Right lobe of liver (tissue), 4 donors: ENCODE results near the gene TPM4.

Experiments used
- CTCF ChIP-seq, 4 donors: fragments of 200-600 bp in 3 of 4; fragments of 450-650 bp in 1 of 4; IDR thresholded peaks; one replicate each; pipeline versions ENCODE4 v1.5.1 to v1.8.0; 2016 to 2022; ENCODE audit warnings: antibody characterized with exemption in 4 of 4, mild to moderate bottlenecking in 2 of 4
- POLR2A ChIP-seq: fragments of 450-650 bp; IDR thresholded peaks from one replicate; pipeline ENCODE4 v1.6.1; 2017; ENCODE audit warnings: antibody characterized with exemption, mild to moderate bottlenecking
- donor health status: DM: no; HTN: no; CAD: no.
- donor health status: DM: no; HTN: no; CAD: no.
- donor health status: DM: no; HTN: yes; CAD: no.

DNA sequence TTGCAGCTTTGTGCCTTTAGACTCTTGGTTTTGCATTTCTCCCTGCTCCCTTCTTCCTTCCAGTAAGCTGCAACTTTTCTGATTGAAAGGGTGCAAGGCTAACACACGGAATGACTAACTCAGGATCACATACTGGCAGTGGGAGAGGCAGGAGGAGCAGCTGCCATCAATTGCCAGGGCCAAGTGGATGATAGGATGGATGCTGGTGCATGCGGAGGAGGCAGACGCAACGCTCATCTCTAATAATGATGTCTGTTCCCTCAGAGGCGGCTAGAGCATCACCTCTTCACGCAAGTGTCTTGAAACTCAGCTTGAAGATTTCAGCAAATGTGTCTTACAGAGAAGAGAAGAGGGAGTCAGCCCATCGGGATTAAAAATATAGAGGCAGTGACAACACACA lies 49.5 kb upstream of the TPM4 start:
- TF ChIP-seq CTCF (IDR thresholded peaks at IDR 0.05) (no peak), POLR2A (no peak)
